Liver (tissue), 3 donors: ENCODE data around the gene TMEM44.

Source experiments
- ATF3 ChIP-seq: IDR thresholded peaks from 2 replicates; pipeline ENCODE4 v1.6.1; 2016; ENCODE audit warnings: antibody characterized with exemption
- CTCF ChIP-seq: fragments of 150-350 bp; IDR thresholded peaks from 2 replicates; pipeline ENCODE4 v1.5.1; 2017; ENCODE audit warnings: improper control_type of control experiment, low read depth, low read length; ENCODE audit not compliant: missing input control
- MAX ChIP-seq: IDR thresholded peaks from 2 replicates; pipeline ENCODE4 v1.6.1; 2016; ENCODE audit warnings: antibody characterized with exemption
- donor health status: healthy.
- donor health status: healthy.

GRCh38 chr3:194585880-194586281 is 47.3 kb downstream of the TMEM44 start:
- TF ChIP-seq CTCF (no peak), ATF3 (no peak), MAX (no peak)
